Measurements from ENCODE around the gene CDH13. TPM values are rescaled to one million over a fixed set of nuclear protein-coding genes. Genes with fewer than 3 reads are reported as not detected.

CDH13 gene
- total RNA-seq, 1 experiment from 2014 or later: 66.0 TPM

- DNase-seq (ENCODE audit: low read depth): no peak
Observed at GRCh38 chr16:83147244-83147643, 520.5 kb downstream of the CDH13 start.

GRCh38 chr16:83158320-83158957 is 531.7 kb downstream of the CDH13 start:
- DNase-seq (ENCODE audit: low read depth): no peak

GRCh38 chr16:83159049-83159448 is 532.3 kb downstream of the CDH13 start:
- no peak for DNase-seq (ENCODE audit: low read depth)

GRCh38 chr16:83160287-83161020 is 533.7 kb downstream of the CDH13 start:
- no peak for DNase-seq (ENCODE audit: low read depth)

GRCh38 chr16:83162791-83163190 is 536.0 kb downstream of the CDH13 start:
- no peak for DNase-seq (ENCODE audit: low read depth)

GRCh38 chr16:83164816-83165215 is 538.0 kb downstream of the CDH13 start:
- DNase-seq (ENCODE audit: low read depth): no peak

- DNase-seq (ENCODE audit: low read depth): no peak
Observed at GRCh38 chr16:83171396-83171795, 544.6 kb downstream of the CDH13 start.

- DNase-seq (ENCODE audit: low read depth): no peak
Observed at GRCh38 chr16:83174671-83175070, 547.9 kb downstream of the CDH13 start.

- DNase-seq (ENCODE audit: low read depth): no peak
Observed at GRCh38 chr16:83176802-83177201, 550.0 kb downstream of the CDH13 start.

GRCh38 chr16:83185902-83186301 is 559.1 kb downstream of the CDH13 start:
- no peak for DNase-seq (ENCODE audit: low read depth)

- DNase-seq (ENCODE audit: low read depth): peak; percentile 91
Observed at GRCh38 chr16:83187405-83187804, 560.6 kb downstream of the CDH13 start.

GRCh38 chr16:83196796-83197195 is 570.0 kb downstream of the CDH13 start:
- no peak for DNase-seq (ENCODE audit: low read depth)

- DNase-seq (ENCODE audit: low read depth): no peak
Observed at GRCh38 chr16:83197450-83197849, 570.7 kb downstream of the CDH13 start.

- DNase-seq (ENCODE audit: low read depth): no peak
Observed at GRCh38 chr16:83198977-83199376, 572.2 kb downstream of the CDH13 start.

- peak; percentile 78 for DNase-seq (ENCODE audit: low read depth)
Observed at GRCh38 chr16:83200005-83200779, 573.4 kb downstream of the CDH13 start.

- no peak for DNase-seq (ENCODE audit: low read depth)
Observed at GRCh38 chr16:83201748-83202147, 575.0 kb downstream of the CDH13 start.

GRCh38 chr16:83205896-83206295 is 579.1 kb downstream of the CDH13 start:
- DNase-seq (ENCODE audit: low read depth): no peak

GRCh38 chr16:83206426-83206825 is 579.7 kb downstream of the CDH13 start:
- DNase-seq (ENCODE audit: low read depth): peak; percentile 48

GRCh38 chr16:83211711-83212110 is 584.9 kb downstream of the CDH13 start:
- DNase-seq (ENCODE audit: low read depth): no peak

- DNase-seq (ENCODE audit: low read depth): no peak
Observed at GRCh38 chr16:83212301-83212841, 585.6 kb downstream of the CDH13 start.

GRCh38 chr16:83214671-83215070 is 587.9 kb downstream of the CDH13 start:
- no peak for DNase-seq (ENCODE audit: low read depth)

GRCh38 chr16:83215406-83216001 is 588.7 kb downstream of the CDH13 start:
- peak; percentile 38 for DNase-seq (ENCODE audit: low read depth)

All from HT1080 (cell line).